ENCODE results near the gene MRRF. TPM values are rescaled to one million over a fixed set of nuclear protein-coding genes. Genes with fewer than 3 reads are reported as not detected.

Gene MRRF
- total and polyA plus RNA-seq, 2 of the 4 experiments (the other 2 are of a cell fraction) = 32.1 to 38.0 TPM

GRCh38 chr9:122370869-122371755 is 106.4 kb downstream of the MRRF start, which contains the start of gene PTGS1:
PTGS1 (plus strand) TSS chr9:122371024; CDS start chr9:122371085, 61 bp downstream.
- TF ChIP-seq USF2 (IDR thresholded peaks at IDR 0.05; ENCODE audit: low read depth, low read length) (no peak), MXI1 (IDR thresholded peaks at IDR 0.05; ENCODE audit: borderline replicate concordance, low read depth, low read length) (peak; percentile 46; the same call in 1 of the 2 replicates), CTCF (conservative IDR thresholded peaks at IDR 0.05; ENCODE audit: low read depth, low read length) (no peak)
- H3K4me2 ChIP-seq (ENCODE audit: low read depth, low read length) = peak within 1 kb of the TSS; percentile 94
- DNase-seq (peak; percentile 38), ATAC-seq (ENCODE audit: low read depth) (peak; percentile 66)
- H3K4me1 ChIP-seq (ENCODE audit: control insufficient read depth, insufficient read depth, low read length) = peaks cover 39% of the 10 kb centered on the region
- H2BK120ac ChIP-seq (ENCODE audit: low read depth, low read length) = peak within 1 kb of the TSS; percentile 93
- peak within 1 kb of the TSS; percentile 78 to 94 for H4K8ac ChIP-seq (ENCODE audit: low read depth in 2 of 2, low read length in 2 of 2)
- H3K4me3 ChIP-seq (ENCODE audit: insufficient read depth, low read depth, low read length) = peak within 1 kb of the TSS; percentile 81
- H3K56ac ChIP-seq (ENCODE audit: extremely low read depth, insufficient read depth, low read length) = peak within 1 kb of the TSS; percentile 48
- no peaks in the 10 kb centered on the region for H3K9me3 ChIP-seq (ENCODE audit: control insufficient read depth, insufficient read depth, low read length)
- peaks cover 35 to 50% of the 10 kb centered on the region in 2 experiments; a peak in 3 of 4 replicates for H3K79me1 ChIP-seq (ENCODE audit: low read depth in 1 of 2, low read length in 2 of 2)
- peaks cover 5% of the 10 kb centered on the region for H3K36me3 ChIP-seq (ENCODE audit: control insufficient read depth, insufficient read depth, low read length)
- H2AFZ ChIP-seq (replicated peaks; ENCODE audit: low read length, poor library complexity) = peak within 1 kb of the TSS; percentile 89
- peak within 1 kb of the TSS; percentile 94 for H4K5ac ChIP-seq (ENCODE audit: low read depth, low read length)
- H3K9me1 ChIP-seq (ENCODE audit: insufficient read depth, low read length) = peaks cover 28% of the 10 kb centered on the region
- dilution Hi-C loops (cut with HindIII; ENCODE audit: low sequenced_read_pairs, unreplicated experiment) = no loop called here
- CTCF ChIA-PET = no interaction called here
- peak within 1 kb of the TSS; percentile 93 for H2BK15ac ChIP-seq (ENCODE audit: low read depth, low read length)
- peak within 1 kb of the TSS; percentile 40 for H2BK5ac ChIP-seq (ENCODE audit: low read depth, low read length, poor library complexity, severe bottlenecking)
- H4K91ac ChIP-seq (ENCODE audit: insufficient read depth, low read depth, low read length) = peak within 1 kb of the TSS; percentile 90
- in situ Hi-C loops (cut with MboI; ENCODE audit: low sequenced_read_pairs) = loop anchor here (10.0 kb wide), 1 partner anchor 444 kb away; no protein-coding TSS in a partner anchor
- peak within 1 kb of the TSS; percentile 72 for H3K23ac ChIP-seq (ENCODE audit: low read depth, low read length)
- H3K27me3 ChIP-seq (ENCODE audit: control insufficient read depth, insufficient read depth, low read length) = no peaks in the 10 kb centered on the region
- TSS peak; percentile 73 for BruUV-seq (replicated peaks)
- H3K27ac ChIP-seq (ENCODE audit: insufficient read depth, low read length) = peak within 1 kb of the TSS; percentile 61
- 1% methylated on average over 11 of the region's 39 CpGs; no CpG with 5 or more reads in 1 of the 2 experiments for WGBS, 2 experiments (ENCODE audit: extremely low coverage in 2 of 2, insufficient read length in 1 of 2)
- H2AK5ac ChIP-seq (ENCODE audit: low read depth, low read length) = peak within 1 kb of the TSS; percentile 80
- H3K9ac ChIP-seq (ENCODE audit: low read depth, low read length) = peak within 1 kb of the TSS; percentile 71
- H2BK20ac ChIP-seq (ENCODE audit: low read depth, low read length) = peak within 1 kb of the TSS; percentile 81
- H3K18ac ChIP-seq (ENCODE audit: low read depth, low read length) = peak within 1 kb of the TSS; percentile 83
- POLR2A ChIA-PET (ENCODE audit: unreplicated experiment) = interaction anchor here (0.6 kb wide), 1 partner anchor 23 kb away, joined by 9 read pairs; no protein-coding TSS in a partner anchor
- H3K14ac ChIP-seq (replicated peaks; ENCODE audit: low read depth, low read length) = peak within 1 kb of the TSS; percentile 84
- H3K4ac ChIP-seq (ENCODE audit: low read depth, low read length) = peak within 1 kb of the TSS; percentile 92
- peak within 1 kb of the TSS; percentile 86 for H2AK9ac ChIP-seq (replicated peaks; ENCODE audit: low read depth, low read length, poor library complexity)
- no peaks in the 10 kb centered on the region for H4K20me1 ChIP-seq (ENCODE audit: insufficient read depth, low read length)
- intact Hi-C loops (cut with micrococcal nuclease) = no loop called here

Data from IMR-90 (cell line).